NCI-H748 (cell line): ENCODE data around the gene ZNF57.
"Not testable (repeated sequence)": the region's sequence is repeated elsewhere in the genome, so short reads cannot be mapped to it uniquely, and the experiment has no call there.

ENCODE experiments used
- DNase-seq: peaks from one replicate; lab custom pipeline; 2025; ENCODE audit not compliant: unreplicated experiment; lab: John Stamatoyannopoulos, UW

Gene ZNF57

GRCh38 chr19:2900296-2901252 lies at the start of gene ZNF57:
Gene ZNF57, plus strand, starts transcription at chr19:2900928. Its CDS starts 118 bp downstream, at chr19:2901046.
- DNase-seq = peak; percentile 98

DNA sequence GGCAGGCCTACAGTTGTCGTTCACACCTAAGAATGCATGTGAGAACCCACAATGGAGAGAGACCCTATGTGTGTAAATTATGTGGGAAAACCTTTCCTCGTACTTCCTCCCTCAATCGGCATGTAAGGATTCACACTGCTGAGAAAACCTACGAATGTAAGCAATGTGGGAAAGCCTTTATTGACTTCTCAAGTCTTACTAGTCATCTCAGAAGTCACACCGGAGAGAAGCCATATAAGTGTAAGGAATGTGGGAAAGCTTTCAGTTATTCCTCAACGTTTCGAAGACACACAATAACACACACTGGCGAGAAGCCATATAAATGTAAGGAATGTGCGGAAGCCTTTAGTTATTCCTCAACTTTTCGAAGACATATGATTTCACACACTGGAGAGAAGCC lies 48.1 kb upstream of the ZNF57 start:
- no peak for DNase-seq

DNA sequence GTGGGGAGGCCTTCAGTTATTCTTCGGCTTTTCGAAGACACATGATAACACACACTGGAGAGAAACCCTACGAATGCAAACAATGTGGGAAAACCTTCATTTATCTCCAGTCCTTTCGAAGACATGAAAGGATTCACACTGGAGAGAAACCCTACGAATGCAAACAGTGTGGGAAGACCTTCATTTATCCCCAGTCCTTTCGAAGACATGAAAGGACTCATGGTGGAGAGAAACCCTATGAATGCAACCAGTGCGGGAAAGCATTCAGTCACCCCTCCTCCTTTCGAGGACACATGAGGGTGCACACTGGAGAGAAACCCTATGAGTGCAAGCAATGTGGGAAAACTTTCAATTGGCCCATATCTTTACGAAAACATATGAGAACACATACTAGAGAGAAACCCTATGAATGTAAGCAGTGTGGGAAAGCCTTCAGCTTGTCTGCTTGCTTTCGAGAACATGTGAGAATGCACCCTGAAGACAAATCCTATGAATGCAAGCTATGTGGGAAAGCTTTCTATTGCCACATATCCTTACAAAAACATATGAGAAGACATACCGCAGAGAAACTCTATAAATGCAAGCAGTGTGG lies 47.6 kb upstream of the ZNF57 start:
- DNase-seq = no peak

GRCh38 chr19:2854849-2855248 lies 45.9 kb upstream of the ZNF57 start:
- DNase-seq = no peak

GRCh38 chr19:2856457-2857050 lies 44.2 kb upstream of the ZNF57 start:
- no peak for DNase-seq

GRCh38 chr19:2858864-2859263 lies 41.9 kb upstream of the ZNF57 start:
- DNase-seq = no peak

GRCh38 chr19:2863816-2864215 lies 36.9 kb upstream of the ZNF57 start:
- no peak for DNase-seq

- no peak for DNase-seq
Observed at GRCh38 chr19:2865334-2866100, 35.2 kb upstream of the ZNF57 start.

GRCh38 chr19:2866495-2867024 lies 34.2 kb upstream of the ZNF57 start:
- DNase-seq = no peak

DNA sequence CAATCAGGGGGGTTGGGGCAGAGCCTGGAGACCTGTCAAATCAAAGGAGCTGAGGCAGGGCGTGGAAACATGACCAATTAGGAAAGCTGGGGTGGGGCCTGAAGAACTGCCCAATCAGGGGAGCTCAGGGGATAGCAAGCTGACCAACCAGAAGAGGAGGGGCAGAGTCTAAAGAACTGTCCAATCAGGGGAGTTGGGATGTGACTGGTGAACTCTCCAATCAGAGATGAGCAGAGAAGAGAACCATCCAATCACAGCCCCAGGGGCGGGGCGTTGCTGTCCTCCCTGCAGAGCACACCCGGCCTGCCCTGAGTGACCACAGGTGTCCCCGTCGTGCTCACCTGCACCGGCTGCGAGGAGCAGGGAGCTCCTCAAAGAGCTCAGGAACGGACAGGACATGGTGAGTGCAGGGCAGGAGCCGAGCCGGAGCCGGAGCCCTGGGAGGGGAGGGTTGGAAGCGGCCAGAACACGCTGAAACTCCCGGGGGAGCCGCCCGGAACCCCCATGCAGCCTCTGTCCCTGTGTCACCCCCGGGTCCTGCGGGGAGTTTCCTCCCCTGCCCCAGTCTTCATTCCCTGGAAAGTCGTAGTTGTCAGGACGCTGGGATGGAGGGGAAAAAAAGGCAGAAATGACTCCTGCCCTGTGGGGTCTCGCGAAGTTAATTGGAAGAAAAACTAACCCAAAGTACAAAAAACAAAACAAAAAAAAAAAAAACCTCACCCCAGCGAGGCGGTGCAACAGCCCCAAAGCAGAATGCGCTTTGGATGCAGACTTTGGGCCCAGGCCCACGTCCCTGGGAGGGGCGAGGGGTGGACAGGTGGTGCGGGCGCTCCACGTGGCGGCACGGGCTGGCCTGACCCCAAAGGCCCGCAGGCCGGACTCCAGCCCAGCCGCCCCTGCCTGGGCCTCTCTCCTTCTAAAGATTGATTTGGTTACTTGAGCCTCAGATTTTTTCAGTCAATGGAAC lies 33.4 kb upstream of the ZNF57 start, which contains the start of gene ZNF556:
Gene ZNF556 (plus strand): TSS at position 311 of the 967 bp plus-strand sequence. CDS start 87 bp downstream, at position 398.
- DNase-seq = peak; percentile 97

- DNase-seq = no peak
Observed at GRCh38 chr19:2869618-2870017, 31.1 kb upstream of the ZNF57 start.

DNA sequence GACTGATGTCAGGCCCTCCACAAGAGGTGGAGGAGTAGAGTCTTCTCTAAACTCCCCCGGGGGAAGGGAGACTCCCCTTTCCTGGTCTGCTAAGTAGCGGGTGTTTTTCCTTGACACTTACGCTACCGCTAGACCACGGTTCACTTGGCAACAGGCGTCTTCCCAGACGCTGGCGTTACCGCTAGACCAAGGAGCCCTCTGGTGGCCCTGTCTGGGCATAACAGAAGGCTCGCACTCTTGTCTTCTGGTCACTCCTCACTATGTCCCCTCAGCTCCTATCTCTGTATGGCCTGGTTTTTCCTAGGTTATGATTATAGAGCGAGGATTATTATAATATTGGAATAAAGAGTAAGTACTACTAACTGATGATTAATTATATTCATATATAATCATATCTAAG lies 28.6 kb upstream of the ZNF57 start:
- DNase-seq = not testable (repeated sequence)

DNA sequence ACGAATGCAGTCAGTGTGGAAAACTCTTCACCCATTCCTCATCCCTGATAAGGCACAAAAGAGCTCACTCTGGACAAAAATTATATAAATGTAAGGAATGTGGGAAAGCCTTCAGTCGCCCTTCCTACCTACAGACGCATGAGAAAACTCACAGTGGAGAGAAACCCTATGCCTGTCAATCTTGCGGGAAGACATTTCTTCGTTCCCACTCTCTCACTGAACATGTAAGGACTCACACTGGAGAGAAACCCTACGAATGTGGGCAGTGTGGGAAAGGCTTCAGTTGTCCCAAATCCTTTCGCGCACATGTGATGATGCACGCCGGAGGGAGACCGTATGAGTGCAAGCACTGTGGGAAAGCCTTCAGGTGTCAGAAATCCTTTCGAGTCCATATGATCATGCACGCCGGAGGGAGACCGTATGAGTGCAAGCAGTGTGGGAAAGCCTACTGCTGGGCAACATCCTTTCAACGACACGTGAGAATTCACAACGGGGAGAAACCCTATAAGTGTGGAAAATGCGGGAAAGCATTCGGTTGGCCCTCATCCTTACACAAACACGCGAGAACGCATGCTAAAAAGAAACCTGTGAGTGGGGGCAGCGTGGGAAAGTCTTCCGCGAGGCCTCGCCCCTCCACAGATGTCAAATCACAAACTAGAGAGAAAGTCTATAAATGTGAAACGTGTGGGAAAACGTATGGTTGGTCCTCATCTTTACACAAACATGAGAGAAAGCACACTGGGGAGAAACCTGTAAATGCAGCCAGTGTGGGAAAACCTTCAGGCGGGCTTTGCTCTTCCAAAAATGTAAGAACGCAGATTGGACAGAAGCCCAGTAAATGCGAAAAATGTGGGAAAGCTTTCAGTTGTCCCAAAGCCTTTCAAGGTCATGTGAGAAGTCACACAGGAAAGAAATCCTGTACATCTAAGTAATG lies 23.1 kb upstream of the ZNF57 start:
- DNase-seq = no peak

DNA sequence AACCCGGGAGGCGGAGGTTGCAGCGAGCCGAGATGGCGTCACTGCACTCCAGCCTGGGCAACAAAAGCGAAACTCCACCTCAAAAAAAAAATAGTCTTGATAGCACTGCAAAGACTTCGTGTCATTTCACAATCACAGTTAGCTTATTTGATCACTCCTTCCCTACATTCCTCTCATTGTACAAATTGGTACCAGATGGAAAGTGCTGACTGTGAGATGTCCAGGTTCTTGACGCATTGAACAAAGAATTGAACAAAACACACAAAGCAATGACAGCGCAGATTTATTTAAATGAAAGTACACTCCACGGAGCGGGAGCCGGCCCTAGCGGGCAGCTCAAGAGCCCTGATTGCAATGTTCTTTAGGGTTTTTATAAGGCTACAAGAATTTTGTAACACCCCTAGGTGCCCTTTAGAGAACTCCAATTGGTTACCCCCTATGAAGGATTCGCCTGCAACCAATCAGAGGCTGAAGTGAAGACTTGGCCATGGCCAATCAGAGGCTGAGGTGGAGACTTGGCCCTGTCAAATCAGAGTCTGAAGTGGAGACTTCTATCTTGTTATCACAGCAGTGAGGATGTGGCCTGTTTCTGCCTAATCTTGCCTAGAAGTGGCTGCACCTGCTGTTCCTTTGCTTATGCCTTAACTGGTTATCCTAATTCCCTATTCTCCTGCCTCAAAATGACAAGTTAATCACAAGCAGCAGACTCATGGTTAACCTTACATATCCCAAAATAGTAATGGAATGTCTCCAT lies 16.9 kb upstream of the ZNF57 start:
- no peak for DNase-seq

DNA sequence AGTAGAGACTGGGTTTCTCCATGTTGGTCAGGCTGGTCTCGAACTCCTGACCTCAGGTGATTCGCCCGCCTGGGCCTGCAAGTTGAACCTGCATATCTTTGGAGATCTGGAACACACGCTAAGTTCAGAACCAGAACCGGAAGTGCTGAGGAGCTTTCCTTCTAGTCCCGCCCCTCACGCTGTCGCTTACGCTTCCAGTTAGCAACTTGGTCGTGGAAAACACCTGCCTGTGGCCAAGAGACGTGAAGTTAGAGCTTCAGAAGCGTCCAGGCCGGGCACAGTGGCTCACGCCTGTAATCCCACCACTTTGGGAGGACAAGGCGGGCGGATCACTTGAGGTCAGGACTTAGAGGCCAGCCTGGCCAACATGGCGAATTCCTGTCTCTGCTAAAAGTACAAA lies 15.0 kb upstream of the ZNF57 start:
- no peak for DNase-seq

GRCh38 chr19:2887391-2887914 lies 13.3 kb upstream of the ZNF57 start:
- peak; percentile 64 for DNase-seq

- no peak for DNase-seq
Observed at GRCh38 chr19:2888731-2889224, 11.9 kb upstream of the ZNF57 start.
